IMR-90 (cell line): ENCODE measurements around the gene PPP1R3D. TPM values are rescaled to one million over a fixed set of nuclear protein-coding genes. Genes with fewer than 3 reads are reported as not detected.

Experiments
- ATAC-seq: fragments of 200-7000 bp; cut with Tn5 transposase; 2 replicates; pipeline ENCODE4 v1.9.1; 2020; ENCODE audit warnings: low read depth, mild to moderate bottlenecking, moderate library complexity
- BruUV-seq: library from RNA; stranded (reverse); fragments of 400-500 nt; replicated peaks from 2 replicates; lab custom pipeline; 2021; lab: Mats Ljungman, UMichigan
- CTCF ChIA-PET: fragments of 300-600 bp; formaldehyde crosslinking; extraction: SDS; loops from one replicate; lab custom pipeline; 2021; ENCODE audit warnings: antibody characterized with exemption; lab: Yijun Ruan, JAX
- POLR2A ChIA-PET: fragments of 300-600 bp; sonication (Branson Sonifier 250); formaldehyde crosslinking; loops from one replicate; lab custom pipeline; 2022; ENCODE audit warnings: antibody characterized with exemption; ENCODE audit not compliant: unreplicated experiment; lab: Charles Lee
- DNase-seq: peaks from one replicate; pipeline ENCODE4 v3.0.0; 2013
- H2AFZ ChIP-seq: replicated peaks from 2 replicates; pipeline ENCODE3; 2013; ENCODE audit warnings: low read length, mild to moderate bottlenecking; ENCODE audit not compliant: poor library complexity
- H2AK5ac ChIP-seq: 2 replicates; pipeline ENCODE4 v1.6.1; 2013; ENCODE audit warnings: low read depth, low read length, inconsistent platforms
- H2AK9ac ChIP-seq: replicated peaks from 2 replicates; pipeline ENCODE3; 2013; ENCODE audit warnings: mild to moderate bottlenecking, low read depth, low read length, moderate library complexity; ENCODE audit not compliant: poor library complexity
- H2BK120ac ChIP-seq: 2 replicates; pipeline ENCODE4 v1.6.1; 2013; ENCODE audit warnings: low read depth, low read length, inconsistent platforms
- H2BK15ac ChIP-seq: 3 replicates; pipeline ENCODE4 v1.6.1; 2013; ENCODE audit warnings: low read depth, low read length, inconsistent platforms
- H2BK20ac ChIP-seq: 2 replicates; pipeline ENCODE4 v1.6.1; 2013; ENCODE audit warnings: low read depth, mild to moderate bottlenecking, inconsistent platforms, low read length, moderate library complexity
- H2BK5ac ChIP-seq: 2 replicates; pipeline ENCODE4 v1.6.1; 2013; ENCODE audit warnings: mild to moderate bottlenecking, low read depth, low read length, inconsistent platforms; ENCODE audit not compliant: poor library complexity, severe bottlenecking
- H3K14ac ChIP-seq: replicated peaks from 2 replicates; pipeline ENCODE4 v1.6.1; 2013; ENCODE audit warnings: low read depth, low read length, inconsistent platforms
- H3K18ac ChIP-seq: 2 replicates; pipeline ENCODE4 v1.6.1; 2013; ENCODE audit warnings: low read depth, low read length, control low read depth
- H3K23ac ChIP-seq: 2 replicates; pipeline ENCODE4 v1.6.1; 2013; ENCODE audit warnings: low read depth, low read length, inconsistent platforms
- H3K27ac ChIP-seq: 2 replicates; pipeline ENCODE4 v1.5.1; 2013; ENCODE audit warnings: mild to moderate bottlenecking, control low read depth, low read length; ENCODE audit not compliant: insufficient read depth
- H3K27me3 ChIP-seq: 2 replicates; pipeline ENCODE4 v1.6.1; 2013; ENCODE audit warnings: low read length; ENCODE audit not compliant: control insufficient read depth, insufficient read depth
- H3K36me3 ChIP-seq: 2 replicates; pipeline ENCODE4 v1.6.1; 2013; ENCODE audit warnings: low read length, mixed read lengths; ENCODE audit not compliant: control insufficient read depth, insufficient read depth
- H3K4ac ChIP-seq: 2 replicates; pipeline ENCODE4 v1.6.1; 2013; ENCODE audit warnings: low read depth, low read length, inconsistent platforms
- H3K4me1 ChIP-seq: 2 replicates; pipeline ENCODE4 v1.6.1; 2013; ENCODE audit warnings: low read length, mixed read lengths; ENCODE audit not compliant: control insufficient read depth, insufficient read depth
- H3K4me2 ChIP-seq: 2 replicates; pipeline ENCODE4 v1.6.1; 2013; ENCODE audit warnings: low read depth, mild to moderate bottlenecking, control low read depth, low read length, moderate library complexity
- H3K4me3 ChIP-seq: 2 replicates; pipeline ENCODE4 v1.5.1; 2013; ENCODE audit warnings: low read depth, mild to moderate bottlenecking, control low read depth, low read length, moderate library complexity; ENCODE audit not compliant: insufficient read depth
- H3K56ac ChIP-seq: 2 replicates; pipeline ENCODE4 v1.6.1; 2013; ENCODE audit warnings: low read length, inconsistent platforms; ENCODE audit not compliant: insufficient read depth; ENCODE audit errors: extremely low read depth
- H3K79me1 ChIP-seq, 2 experiments: 2 replicates each; pipeline ENCODE4 v1.6.1; 2013; ENCODE audit warnings: low read length in 2 of 2, inconsistent platforms in 1 of 2, low read depth in 1 of 2
- H3K9ac ChIP-seq: 2 replicates; pipeline ENCODE4 v1.6.1; 2013; ENCODE audit warnings: low read depth, low read length, control low read depth
- H3K9me1 ChIP-seq: 2 replicates; pipeline ENCODE4 v1.6.1; 2013; ENCODE audit warnings: low read length, inconsistent platforms; ENCODE audit not compliant: insufficient read depth
- H3K9me3 ChIP-seq: 2 replicates; pipeline ENCODE4 v1.6.1; 2013; ENCODE audit warnings: low read length; ENCODE audit not compliant: control insufficient read depth, insufficient read depth
- H4K20me1 ChIP-seq: 2 replicates; pipeline ENCODE4 v1.6.1; 2013; ENCODE audit warnings: low read length, inconsistent platforms; ENCODE audit not compliant: insufficient read depth
- H4K5ac ChIP-seq: 2 replicates; pipeline ENCODE4 v1.6.1; 2013; ENCODE audit warnings: mild to moderate bottlenecking, low read depth, low read length, control low read depth
- H4K8ac ChIP-seq, 2 experiments: 2 replicates each; pipeline ENCODE4 v1.6.1; 2013; ENCODE audit warnings: low read depth in 2 of 2, low read length in 2 of 2, control low read depth in 1 of 2, inconsistent platforms in 1 of 2
- H4K91ac ChIP-seq: 2 replicates; pipeline ENCODE4 v1.6.1; 2013; ENCODE audit warnings: low read depth, low read length, inconsistent platforms; ENCODE audit not compliant: insufficient read depth
- BHLHE40 ChIP-seq: fragments of 150-350 bp; IDR thresholded peaks from 2 replicates; pipeline ENCODE4 v1.6.1; 2016; ENCODE audit warnings: mild to moderate bottlenecking, low read depth, low read length
- CEBPB ChIP-seq: IDR thresholded peaks from 2 replicates; pipeline ENCODE4 v1.6.1; 2012; ENCODE audit warnings: low read depth, low read length, improper control_type of control experiment
- CHD1 ChIP-seq: IDR thresholded peaks from 2 replicates; pipeline ENCODE4 v1.6.1; 2012; ENCODE audit warnings: low read depth, low read length, improper control_type of control experiment
- MAFK ChIP-seq: IDR thresholded peaks from 2 replicates; pipeline ENCODE4 v1.6.1; 2012; ENCODE audit warnings: low read depth, low read length, improper control_type of control experiment
- MAZ ChIP-seq: IDR thresholded peaks from 2 replicates; pipeline ENCODE4 v1.6.1; 2012; ENCODE audit warnings: low read depth, mild to moderate bottlenecking, low read length, improper control_type of control experiment, moderate library complexity, borderline replicate concordance
- MXI1 ChIP-seq: IDR thresholded peaks from 2 replicates; pipeline ENCODE4 v1.6.1; 2012; ENCODE audit warnings: low read depth, mild to moderate bottlenecking, low read length, moderate library complexity, borderline replicate concordance
- NFE2L2 ChIP-seq: fragments of 150-350 bp; IDR thresholded peaks from 2 replicates; pipeline ENCODE4 v1.6.1; 2016; ENCODE audit warnings: low read depth, mild to moderate bottlenecking, low read length
- POLR2A ChIP-seq: IDR thresholded peaks from 2 replicates; pipeline ENCODE4 v1.6.1; 2012; ENCODE audit warnings: mild to moderate bottlenecking, low read depth, low read length
- RAD21 ChIP-seq: IDR thresholded peaks from 2 replicates; pipeline ENCODE4 v1.6.1; 2012; ENCODE audit warnings: low read length, improper control_type of control experiment
- RCOR1 ChIP-seq: IDR thresholded peaks from 2 replicates; pipeline ENCODE4 v1.6.1; 2012; ENCODE audit warnings: mild to moderate bottlenecking, low read length, improper control_type of control experiment; ENCODE audit not compliant: insufficient replicate concordance
- RFX5 ChIP-seq: IDR thresholded peaks from 2 replicates; pipeline ENCODE4 v1.8.0; 2012; ENCODE audit warnings: low read depth, mild to moderate bottlenecking, low read length, moderate library complexity
- SMC3 ChIP-seq: fragments of 150-350 bp; IDR thresholded peaks from 2 replicates; pipeline ENCODE4 v1.6.1; 2016; ENCODE audit warnings: low read depth, mild to moderate bottlenecking, antibody characterized with exemption, low read length, moderate library complexity
- WGBS, 2 experiments: methylation state at CpG; one replicate each; pipeline versions ENCODE4 v1.1.5 to v1.1.7; 2013; ENCODE audit warnings: missing lambda C conversion rate in 2 of 2; ENCODE audit not compliant: insufficient read length in 1 of 2; ENCODE audit errors: extremely low coverage in 2 of 2; 5-methylcytosine and 5-hydroxymethylcytosine counted together
- dilution Hi-C: fragments of 300-500 bp; cut with HindIII; formaldehyde crosslinking; loops from one replicate; pipeline ENCODE4 v1.14.3; 2018; ENCODE audit warnings: low sequenced_read_pairs; ENCODE audit not compliant: unreplicated experiment
- in situ Hi-C: fragments of 300-500 bp; cut with MboI; formaldehyde crosslinking; loops from 3 replicates; pipeline ENCODE4 v1.14.3; 2019; ENCODE audit warnings: low sequenced_read_pairs, inconsistent platforms, mixed read lengths
- intact Hi-C: fragments of 100-400 bp; cut with micrococcal nuclease; formaldehyde crosslinking; loops from 2 replicates; pipeline ENCODE4 v1.10.0; 2022
- polyA plus RNA-seq, 3 experiments: library from polyadenylated mRNA; depleted of rRNA; stranded (reverse); fragments of >200 nt; gene quantifications; 2 replicates each; pipeline ENCODE4 v1.2.3, GENCODE V29; 2012; ENCODE audit warnings: low replicate concordance in 1 of 3
- total RNA-seq: library from RNA; depleted of rRNA; stranded (reverse); fragments of >200 nt; gene quantifications from 2 replicates; pipeline ENCODE4 v1.2.3, GENCODE V29; 2012
- TF ChIP-seq, protein P1 (sequence below): fragments of 150-350 bp; IDR thresholded peaks from 2 replicates; pipeline ENCODE4 v1.6.1; 2016; ENCODE audit warnings: low read depth, mild to moderate bottlenecking, low read length, moderate library complexity, borderline replicate concordance
- TF ChIP-seq, protein P2 (sequence below): conservative IDR thresholded peaks from 2 replicates; pipeline ENCODE4 v1.5.1; 2012; ENCODE audit warnings: mild to moderate bottlenecking, low read depth, low read length, improper control_type of control experiment
- TF ChIP-seq, protein P3 (sequence below): fragments of 150-350 bp; IDR thresholded peaks from 2 replicates; pipeline ENCODE4 v1.6.1; 2017; ENCODE audit warnings: mild to moderate bottlenecking, antibody characterized with exemption, low read length, low read depth

The PPP1R3D gene
- total and polyA plus RNA-seq, 2 of the 4 experiments (the other 2 are of a cell fraction): 1.6 to 2.7 TPM

DNA sequence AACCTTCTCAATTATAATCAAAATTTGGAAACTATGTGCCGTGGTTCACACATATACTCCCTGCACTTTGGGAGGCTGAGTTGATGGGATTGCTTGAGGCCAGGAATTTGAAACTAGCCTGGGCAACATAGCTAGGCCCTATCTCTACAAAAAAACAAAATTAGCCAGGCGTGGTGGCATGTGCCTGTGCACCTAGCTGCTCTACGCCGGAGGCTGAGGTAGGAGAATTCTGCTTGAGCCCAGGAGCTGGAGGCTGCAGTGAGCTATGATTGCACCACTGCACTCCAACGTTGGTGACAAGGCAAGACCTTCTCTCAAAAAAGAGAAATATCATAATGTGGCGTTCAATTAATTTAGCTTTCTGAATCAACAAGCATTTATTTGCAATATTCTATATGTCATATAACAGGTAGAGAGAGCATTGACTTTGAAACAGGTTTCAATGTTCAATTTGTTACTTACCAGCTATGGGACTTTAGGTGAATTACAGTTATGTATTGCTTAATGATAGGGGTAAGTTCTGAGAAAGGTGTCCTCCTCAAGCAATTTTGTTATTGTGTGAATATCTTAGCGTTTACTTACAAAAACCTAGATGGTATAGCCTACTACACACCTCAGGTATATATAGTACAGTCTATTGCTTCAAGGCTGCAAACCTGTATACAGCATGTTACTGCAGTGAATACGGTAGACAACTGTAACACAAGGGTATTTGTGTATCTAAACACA is 4.5 kb downstream of the PPP1R3D start:
- H2BK20ac ChIP-seq: no peak overlapping the region
- intact Hi-C loops (no loop called here), dilution Hi-C loops (no loop called here), in situ Hi-C loops (no loop called here)
- no peaks in the 10 kb centered on the region for H3K9me3 ChIP-seq
- H2AK5ac ChIP-seq: no peak overlapping the region
- no peak overlapping the region for H2BK120ac ChIP-seq
- H4K8ac ChIP-seq: no peak overlapping the region
- ATAC-seq (no peak), DNase-seq (no peak)
- no peak overlapping the region for H2BK15ac ChIP-seq
- no peaks in the 10 kb centered on the region for H3K9me1 ChIP-seq
- WGBS, 2 experiments: no CpG with 5 or more reads among the region's 8 CpGs
- ChIA-PET CTCF (interaction anchor here (1.1 to 1.2 kb wide), 2 partner anchors 9 to 85 kb away, joined by 3 read pairs; no protein-coding TSS in a partner anchor), POLR2A (no interaction called here)
- H3K4me3 ChIP-seq: no peak overlapping the region
- no peak overlapping the region for H3K14ac ChIP-seq
- no TSS peak for BruUV-seq
- H3K36me3 ChIP-seq: no peaks in the 10 kb centered on the region
- H3K18ac ChIP-seq: no peak overlapping the region
- H2AK9ac ChIP-seq: no peak overlapping the region
- H3K4ac ChIP-seq: no peak overlapping the region
- H3K23ac ChIP-seq: no peak overlapping the region
- peaks cover 9% of the 10 kb centered on the region for H3K4me1 ChIP-seq
- no peaks in the 10 kb centered on the region for H3K27me3 ChIP-seq
- H3K27ac ChIP-seq: no peak overlapping the region
- no peak overlapping the region for H2BK5ac ChIP-seq
- H3K9ac ChIP-seq: no peak overlapping the region
- TF ChIP-seq RFX5: no peak
- no peak for TF ChIP-seq NFE2L2
- no peak for TF ChIP-seq CHD1
- TF ChIP-seq BHLHE40: no peak
- no peak for TF ChIP-seq RAD21
- TF ChIP-seq RCOR1: no peak
- TF ChIP-seq, protein P1, sequence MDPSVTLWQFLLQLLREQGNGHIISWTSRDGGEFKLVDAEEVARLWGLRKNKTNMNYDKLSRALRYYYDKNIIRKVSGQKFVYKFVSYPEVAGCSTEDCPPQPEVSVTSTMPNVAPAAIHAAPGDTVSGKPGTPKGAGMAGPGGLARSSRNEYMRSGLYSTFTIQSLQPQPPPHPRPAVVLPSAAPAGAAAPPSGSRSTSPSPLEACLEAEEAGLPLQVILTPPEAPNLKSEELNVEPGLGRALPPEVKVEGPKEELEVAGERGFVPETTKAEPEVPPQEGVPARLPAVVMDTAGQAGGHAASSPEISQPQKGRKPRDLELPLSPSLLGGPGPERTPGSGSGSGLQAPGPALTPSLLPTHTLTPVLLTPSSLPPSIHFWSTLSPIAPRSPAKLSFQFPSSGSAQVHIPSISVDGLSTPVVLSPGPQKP: no peak
- TF ChIP-seq MXI1: no peak
- TF ChIP-seq CEBPB: no peak
- TF ChIP-seq MAFK: no peak
- TF ChIP-seq, protein P2, sequence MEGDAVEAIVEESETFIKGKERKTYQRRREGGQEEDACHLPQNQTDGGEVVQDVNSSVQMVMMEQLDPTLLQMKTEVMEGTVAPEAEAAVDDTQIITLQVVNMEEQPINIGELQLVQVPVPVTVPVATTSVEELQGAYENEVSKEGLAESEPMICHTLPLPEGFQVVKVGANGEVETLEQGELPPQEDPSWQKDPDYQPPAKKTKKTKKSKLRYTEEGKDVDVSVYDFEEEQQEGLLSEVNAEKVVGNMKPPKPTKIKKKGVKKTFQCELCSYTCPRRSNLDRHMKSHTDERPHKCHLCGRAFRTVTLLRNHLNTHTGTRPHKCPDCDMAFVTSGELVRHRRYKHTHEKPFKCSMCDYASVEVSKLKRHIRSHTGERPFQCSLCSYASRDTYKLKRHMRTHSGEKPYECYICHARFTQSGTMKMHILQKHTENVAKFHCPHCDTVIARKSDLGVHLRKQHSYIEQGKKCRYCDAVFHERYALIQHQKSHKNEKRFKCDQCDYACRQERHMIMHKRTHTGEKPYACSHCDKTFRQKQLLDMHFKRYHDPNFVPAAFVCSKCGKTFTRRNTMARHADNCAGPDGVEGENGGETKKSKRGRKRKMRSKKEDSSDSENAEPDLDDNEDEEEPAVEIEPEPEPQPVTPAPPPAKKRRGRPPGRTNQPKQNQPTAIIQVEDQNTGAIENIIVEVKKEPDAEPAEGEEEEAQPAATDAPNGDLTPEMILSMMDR: no peak
- no peak for TF ChIP-seq SMC3
- TF ChIP-seq POLR2A: no peak
- TF ChIP-seq, protein P3, sequence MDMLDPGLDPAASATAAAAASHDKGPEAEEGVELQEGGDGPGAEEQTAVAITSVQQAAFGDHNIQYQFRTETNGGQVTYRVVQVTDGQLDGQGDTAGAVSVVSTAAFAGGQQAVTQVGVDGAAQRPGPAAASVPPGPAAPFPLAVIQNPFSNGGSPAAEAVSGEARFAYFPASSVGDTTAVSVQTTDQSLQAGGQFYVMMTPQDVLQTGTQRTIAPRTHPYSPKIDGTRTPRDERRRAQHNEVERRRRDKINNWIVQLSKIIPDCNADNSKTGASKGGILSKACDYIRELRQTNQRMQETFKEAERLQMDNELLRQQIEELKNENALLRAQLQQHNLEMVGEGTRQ: no peak
- no peak for TF ChIP-seq MAZ
- H3K56ac ChIP-seq: no peak overlapping the region
- no peak overlapping the region for H4K5ac ChIP-seq
- H4K20me1 ChIP-seq: peaks cover 13% of the 10 kb centered on the region
- no peak overlapping the region for H2AFZ ChIP-seq
- H4K91ac ChIP-seq: no peak overlapping the region
- no peak overlapping the region for H3K4me2 ChIP-seq
- peaks cover 10 to 12% of the 10 kb centered on the region in 2 experiments for H3K79me1 ChIP-seq
